Adipose tissue (tissue), 3 donors: Measurements from ENCODE around the gene DOCK3. TPM values are rescaled to one million over a fixed set of nuclear protein-coding genes. Genes with fewer than 3 reads are reported as not detected.

Experiments
- H3K27ac ChIP-seq: one replicate; pipeline ENCODE4 v1.5.1; 2013; ENCODE audit warnings: low read depth, low read length
- WGBS, 3 donors: extraction: QIAGEN DNeasy Blood & Tissue Kit; methylation state at CpG; one replicate each; pipeline ENCODE4 v1.1.7; 2013; 5-methylcytosine and 5-hydroxymethylcytosine counted together
- polyA plus RNA-seq, 3 donors: library from polyadenylated mRNA; stranded (reverse); fragments of 200-250 nt; gene quantifications; one replicate each; pipeline ENCODE4 v1.2.3, GENCODE V29; 2013
- donor health status: healthy with polysubstance abuse.
- donor health status: Bipolar disorder and iron deficiency.
- donor health status: healthy.

DOCK3 gene
- polyA plus RNA-seq: under 1 TPM; 0.09 to 0.14 (median 0.11) TPM

GRCh38 chr3:50674349-50675178 is at the start of gene DOCK3:
DOCK3 (plus strand) TSS chr3:50674927; CDS start chr3:50675264, 337 bp downstream.
- no peak within 1 kb of the TSS for H3K27ac ChIP-seq
- WGBS, 3 donors: 3 to 4% (median 3%) methylated on average over 66 to 87 of the region's 89 CpGs

- H3K27ac ChIP-seq: no peak overlapping the region
- 73 to 80% (median 79%) methylated on average over 18 of the region's 18 CpGs for WGBS, 3 donors
Measured at GRCh38 chr3:50625231-50626182, 49.2 kb upstream of the DOCK3 start.

- no peak overlapping the region for H3K27ac ChIP-seq
- 82 to 92% (median 82%) methylated on average over 3 of the region's 3 CpGs for WGBS, 3 donors
Measured at GRCh38 chr3:50626401-50626800, 48.3 kb upstream of the DOCK3 start.

- H3K27ac ChIP-seq: no peak overlapping the region
- WGBS, 3 donors: 58 to 67% (median 60%) methylated on average over 6 of the region's 6 CpGs
Measured at GRCh38 chr3:50627407-50628051, 47.2 kb upstream of the DOCK3 start.

GRCh38 chr3:50628601-50629000 is 46.1 kb upstream of the DOCK3 start:
- no peak overlapping the region for H3K27ac ChIP-seq
- WGBS, 3 donors: 95 to 98% (median 96%) methylated on average over 3 of the region's 3 CpGs

- H3K27ac ChIP-seq: no peak overlapping the region
- 86 to 96% (median 88%) methylated on average over 6 of the region's 6 CpGs for WGBS, 3 donors
Measured at GRCh38 chr3:50630394-50630793, 44.3 kb upstream of the DOCK3 start.

- WGBS, 3 donors: 60 to 87% (median 67%) methylated on average over 7 of the region's 7 CpGs
- no peak overlapping the region for H3K27ac ChIP-seq
Measured at GRCh38 chr3:50630877-50631276, 43.9 kb upstream of the DOCK3 start.

GRCh38 chr3:50632450-50632849 is 42.3 kb upstream of the DOCK3 start:
- no peak overlapping the region for H3K27ac ChIP-seq
- WGBS, 3 donors: 37 to 61% (median 42%) methylated on average over 5 of the region's 5 CpGs

GRCh38 chr3:50633230-50633790 is 41.4 kb upstream of the DOCK3 start:
- no peak overlapping the region for H3K27ac ChIP-seq
- 53 to 73% (median 64%) methylated on average over 5 of the region's 5 CpGs for WGBS, 3 donors

- H3K27ac ChIP-seq: no peak overlapping the region
Measured at GRCh38 chr3:50635066-50635465, 39.7 kb upstream of the DOCK3 start.

- no peak overlapping the region for H3K27ac ChIP-seq
- WGBS, 3 donors: 86 to 94% (median 86%) methylated on average over 4 of the region's 4 CpGs
Measured at GRCh38 chr3:50637011-50637410, 37.7 kb upstream of the DOCK3 start.

- 57 to 68% (median 59%) methylated on average over 3 of the region's 3 CpGs for WGBS, 3 donors
- H3K27ac ChIP-seq: no peak overlapping the region
Measured at GRCh38 chr3:50637945-50638344, 36.8 kb upstream of the DOCK3 start.

GRCh38 chr3:50639055-50639494 is 35.7 kb upstream of the DOCK3 start:
- H3K27ac ChIP-seq: no peak overlapping the region
- WGBS, 3 donors: 86 to 92% (median 91%) methylated on average over 6 of the region's 6 CpGs

- 93 to 100% (median 95%) methylated on average over 1 of the region's 1 CpG for WGBS, 3 donors
- no peak overlapping the region for H3K27ac ChIP-seq
Measured at GRCh38 chr3:50642382-50642781, 32.3 kb upstream of the DOCK3 start.

GRCh38 chr3:50644561-50644960 is 30.2 kb upstream of the DOCK3 start:
- WGBS, 3 donors: 60 to 81% (median 67%) methylated on average over 7 of the region's 7 CpGs
- H3K27ac ChIP-seq: no peak overlapping the region

- 83 to 93% (median 83%) methylated on average over 2 of the region's 2 CpGs for WGBS, 3 donors
- H3K27ac ChIP-seq: no peak overlapping the region
Measured at GRCh38 chr3:50645378-50645777, 29.3 kb upstream of the DOCK3 start.

GRCh38 chr3:50648313-50648712 is 26.4 kb upstream of the DOCK3 start:
- H3K27ac ChIP-seq: no peak overlapping the region
- WGBS, 3 donors: 65 to 67% (median 66%) methylated on average over 6 of the region's 6 CpGs

GRCh38 chr3:50648944-50649343 is 25.8 kb upstream of the DOCK3 start:
- H3K27ac ChIP-seq: no peak overlapping the region
- WGBS, 3 donors: 88 to 94% (median 90%) methylated on average over 2 of the region's 2 CpGs
